C4-2B (cell line): ENCODE measurements around the gene GLYR1.
"Not testable (repeated sequence)": the region's sequence is repeated elsewhere in the genome, so short reads cannot be mapped to it uniquely, and the experiment has no call there.

Experiments
- CTCF ChIP-seq: fragments of 450-650 bp; conservative IDR thresholded peaks from 2 replicates; pipeline ENCODE4 v1.5.1; 2017; ENCODE audit warnings: mild to moderate bottlenecking
- ZFX ChIP-seq: fragments of 450-650 bp; IDR thresholded peaks from 2 replicates; pipeline ENCODE4 v1.6.1; 2017

GRCh38 chr16:4896761-4897160, 49.7 kb upstream of the GLYR1 start:
- TF ChIP-seq CTCF, ZFX: not testable (repeated sequence)
